Measurements from ENCODE around the gene ITGBL1. TPM values are rescaled to one million over a fixed set of nuclear protein-coding genes. Genes with fewer than 3 reads are reported as not detected.

Gene ITGBL1
- total and polyA plus RNA-seq, 2 of the 13 experiments (the other 11 are each of a cell fraction or from before 2014, with no cell fraction given), result 0.02 TPM; not detected in 1

DNA sequence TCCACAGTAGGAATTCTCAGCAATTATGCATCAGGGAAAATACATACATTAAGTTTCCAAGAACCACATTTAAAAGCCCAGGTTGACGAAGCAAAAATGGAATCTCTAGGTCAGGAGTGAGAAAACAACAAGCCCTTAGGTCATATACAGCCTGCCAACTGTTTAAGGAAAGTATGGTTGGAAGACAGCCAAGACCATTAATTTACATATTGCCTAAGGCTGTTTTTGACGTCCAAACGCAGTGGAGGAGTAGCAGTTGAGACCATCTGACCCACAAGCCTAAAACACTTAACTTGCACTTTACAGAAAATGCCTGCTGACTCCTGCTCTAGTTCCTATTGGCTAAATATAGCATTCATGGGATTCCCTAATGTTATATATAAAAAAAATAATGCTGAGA, 299.0 kb downstream of the ITGBL1 start:
- no peaks in the 10 kb centered on the region; a peak in 1 of 5 replicates for H3K27me3 ChIP-seq (ENCODE audit: control insufficient read depth in 1 of 2, insufficient read depth in 2 of 2, low read length in 2 of 2)
- H3K36me3 ChIP-seq (replicated peaks in 1 of 2; ENCODE audit: control insufficient read depth in 1 of 2, insufficient read depth in 2 of 2, low read length in 2 of 2), result no peaks in the 10 kb centered on the region
- no peak overlapping the region for H2AFZ ChIP-seq (ENCODE audit: low read length)
- H3K4me2 ChIP-seq (ENCODE audit: low read depth, low read length), result no peak overlapping the region
- no peak overlapping the region for H3K27ac ChIP-seq (ENCODE audit: extremely low read length, insufficient read depth, low read length)
- CTCF ChIA-PET (ENCODE audit: low intra/inter-chr PET ratio, low total read pairs), result no interaction called here
- no peak for DNase-seq (ENCODE audit: low spot score)
- H3K79me2 ChIP-seq (ENCODE audit: insufficient read depth, low read length), result no peaks in the 10 kb centered on the region
- POLR2A ChIA-PET, result no interaction called here
- 9% methylated on average over 3 of the region's 3 CpGs for WGBS (ENCODE audit: low lambda C conversion rate)
- BruUV-seq (replicated peaks), result no TSS peak
- ATAC-seq, result no peak
- H3K4me1 ChIP-seq (ENCODE audit: insufficient read depth, low read length), result no peaks in the 10 kb centered on the region
- intact Hi-C loops (cut with micrococcal nuclease; ENCODE audit: unreplicated experiment) (no loop called here), in situ Hi-C loops (cut with HindIII; ENCODE audit: extremely low pct_ligation_motif_present, low pct_unique_long_range_greater_than_20kb) (loop anchor here (25.0 kb wide), 1 partner anchor 614 kb away; no protein-coding TSS in a partner anchor)
- FAIRE-seq, result no peak
- no peak overlapping the region for H3K4me3 ChIP-seq (replicated peaks in 1 of 3; ENCODE audit: insufficient read depth in 1 of 3, low read depth in 2 of 3, low read length in 3 of 3)
- H4K20me1 ChIP-seq (ENCODE audit: insufficient read depth, low read length), result no peaks in the 10 kb centered on the region
- H3K9me3 ChIP-seq (ENCODE audit: low read length), result no peaks in the 10 kb centered on the region
- TF ChIP-seq SSRP1 (CRISPR knock-in tag; IDR thresholded peaks at IDR 0.05) (no peak), RXRA (CRISPR knock-in tag; IDR thresholded peaks at IDR 0.05) (no peak)
- no peak overlapping the region for H3K9ac ChIP-seq (ENCODE audit: insufficient read depth, low read depth, low read length)

- ChIA-PET POLR2A (no interaction called here), CTCF (ENCODE audit: low intra/inter-chr PET ratio, low total read pairs) (no interaction called here)
- H2AFZ ChIP-seq (ENCODE audit: low read length), result no peak overlapping the region
- TF ChIP-seq PREB (CRISPR knock-in tag; IDR thresholded peaks at IDR 0.05), result no peak
- TF ChIP-seq ZNF788 (CRISPR knock-in tag; IDR thresholded peaks at IDR 0.05; ENCODE audit: borderline replicate concordance), result no peak
- no peak for TF ChIP-seq ZNF20 (CRISPR knock-in tag; IDR thresholded peaks at IDR 0.05)
- TF ChIP-seq, protein P1, sequence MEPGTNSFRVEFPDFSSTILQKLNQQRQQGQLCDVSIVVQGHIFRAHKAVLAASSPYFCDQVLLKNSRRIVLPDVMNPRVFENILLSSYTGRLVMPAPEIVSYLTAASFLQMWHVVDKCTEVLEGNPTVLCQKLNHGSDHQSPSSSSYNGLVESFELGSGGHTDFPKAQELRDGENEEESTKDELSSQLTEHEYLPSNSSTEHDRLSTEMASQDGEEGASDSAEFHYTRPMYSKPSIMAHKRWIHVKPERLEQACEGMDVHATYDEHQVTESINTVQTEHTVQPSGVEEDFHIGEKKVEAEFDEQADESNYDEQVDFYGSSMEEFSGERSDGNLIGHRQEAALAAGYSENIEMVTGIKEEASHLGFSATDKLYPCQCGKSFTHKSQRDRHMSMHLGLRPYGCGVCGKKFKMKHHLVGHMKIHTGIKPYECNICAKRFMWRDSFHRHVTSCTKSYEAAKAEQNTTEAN (CRISPR knock-in tag; conservative IDR thresholded peaks at IDR 0.05), result no peak
- intact Hi-C loops (cut with micrococcal nuclease; ENCODE audit: unreplicated experiment), result no loop called here
- BruUV-seq (replicated peaks), result no TSS peak
- no peak overlapping the region for H3K4me2 ChIP-seq (ENCODE audit: low read depth, low read length)
- no peaks in the 10 kb centered on the region; a peak in 1 of 5 replicates for H3K27me3 ChIP-seq (ENCODE audit: control insufficient read depth in 1 of 2, insufficient read depth in 2 of 2, low read length in 2 of 2)
- DNase-seq (ENCODE audit: low spot score) (no peak), ATAC-seq (no peak), FAIRE-seq (no peak)
- H3K4me1 ChIP-seq (ENCODE audit: insufficient read depth, low read length), result no peaks in the 10 kb centered on the region
- 48% methylated on average over 3 of the region's 3 CpGs for WGBS (ENCODE audit: low lambda C conversion rate)
- H3K9me3 ChIP-seq (ENCODE audit: low read length), result no peaks in the 10 kb centered on the region
- no peak overlapping the region for H3K9ac ChIP-seq (ENCODE audit: insufficient read depth, low read depth, low read length)
- H3K79me2 ChIP-seq (ENCODE audit: insufficient read depth, low read length), result no peaks in the 10 kb centered on the region
- no peaks in the 10 kb centered on the region for H3K36me3 ChIP-seq (replicated peaks in 1 of 2; ENCODE audit: control insufficient read depth in 1 of 2, insufficient read depth in 2 of 2, low read length in 2 of 2)
- no peak overlapping the region for H3K4me3 ChIP-seq (replicated peaks in 1 of 3; ENCODE audit: insufficient read depth in 1 of 3, low read depth in 2 of 3, low read length in 3 of 3)
- H4K20me1 ChIP-seq (ENCODE audit: insufficient read depth, low read length), result no peaks in the 10 kb centered on the region
- H3K27ac ChIP-seq (ENCODE audit: extremely low read length, insufficient read depth, low read length), result no peak overlapping the region
- in situ Hi-C loops (cut with HindIII; ENCODE audit: extremely low pct_ligation_motif_present, low pct_unique_long_range_greater_than_20kb), result loop anchor here (25.0 kb wide), 1 partner anchor 615 kb away; no protein-coding TSS in a partner anchor
Observed at GRCh38 chr13:101752432-101752831, 300.0 kb downstream of the ITGBL1 start.

All from HepG2 (cell line).